ENCODE results near the gene MINDY3.

The MINDY3 gene

GRCh38 chr10:15741581-15741980 is 118.7 kb downstream of the MINDY3 start:
- H3K4me1 Mint-ChIP-seq: peaks cover 16% of the 10 kb centered on the region
- no peak overlapping the region for H3K4me3 Mint-ChIP-seq
- no peak overlapping the region for H3K27ac Mint-ChIP-seq
- H3K9me3 Mint-ChIP-seq: peaks cover 4% of the 10 kb centered on the region
- H3K27me3 Mint-ChIP-seq (ENCODE audit: low read depth, poor library complexity): peaks cover 8% of the 10 kb centered on the region
- no peak for TF ChIP-seq CTCF (IDR thresholded peaks at IDR 0.05)
- no peaks in the 10 kb centered on the region for H3K36me3 Mint-ChIP-seq (ENCODE audit: low read depth)
- no peak for DNase-seq

- no peaks in the 10 kb centered on the region for H3K36me3 Mint-ChIP-seq (ENCODE audit: low read depth)
These were observed 120.0 kb downstream of the MINDY3 start for GRCh38 chr10:15740261-15740660.

GRCh38 chr10:15739254-15739970 is 120.9 kb downstream of the MINDY3 start:
- Mint-ChIP-seq H3K27ac (no peak overlapping the region), H3K4me3 (no peak overlapping the region), H3K9me3 (peaks cover 9% of the 10 kb centered on the region), H3K4me1 (peaks cover 19% of the 10 kb centered on the region), H3K36me3 (ENCODE audit: low read depth) (no peaks in the 10 kb centered on the region), H3K27me3 (ENCODE audit: low read depth, poor library complexity) (peaks cover 14% of the 10 kb centered on the region)
- no peak for DNase-seq
- no peak for TF ChIP-seq CTCF (IDR thresholded peaks at IDR 0.05)

More at GRCh38 chr10:15740261-15740660, 120.0 kb downstream of the MINDY3 start:
- H3K27me3 Mint-ChIP-seq (ENCODE audit: low read depth, poor library complexity): peaks cover 14% of the 10 kb centered on the region
- peaks cover 9% of the 10 kb centered on the region for H3K9me3 Mint-ChIP-seq
- no peak overlapping the region for H3K4me3 Mint-ChIP-seq
- no peak for DNase-seq
- TF ChIP-seq CTCF (IDR thresholded peaks at IDR 0.05): no peak
- peaks cover 22% of the 10 kb centered on the region for H3K4me1 Mint-ChIP-seq
- no peak overlapping the region for H3K27ac Mint-ChIP-seq

- peaks cover 5% of the 10 kb centered on the region for H3K36me3 Mint-ChIP-seq (ENCODE audit: low read depth)
- no peak overlapping the region for H3K27ac Mint-ChIP-seq
- TF ChIP-seq CTCF (IDR thresholded peaks at IDR 0.05): no peak
- H3K27me3 Mint-ChIP-seq (ENCODE audit: low read depth, poor library complexity): peaks cover 14% of the 10 kb centered on the region
- peaks cover 10% of the 10 kb centered on the region for H3K4me1 Mint-ChIP-seq
- no peak for DNase-seq
- H3K9me3 Mint-ChIP-seq: peaks cover 19% of the 10 kb centered on the region
- no peak overlapping the region for H3K4me3 Mint-ChIP-seq
These were observed 121.9 kb downstream of the MINDY3 start for GRCh38 chr10:15738270-15738925.

- peaks cover 14% of the 10 kb centered on the region for H3K27me3 Mint-ChIP-seq (ENCODE audit: low read depth, poor library complexity)
- no peak for TF ChIP-seq CTCF (IDR thresholded peaks at IDR 0.05)
- DNase-seq: no peak
- peaks cover 5% of the 10 kb centered on the region for H3K36me3 Mint-ChIP-seq (ENCODE audit: low read depth)
- no peak overlapping the region for H3K4me3 Mint-ChIP-seq
- peaks cover 24% of the 10 kb centered on the region for H3K9me3 Mint-ChIP-seq
- peaks cover 10% of the 10 kb centered on the region for H3K4me1 Mint-ChIP-seq
- H3K27ac Mint-ChIP-seq: no peak overlapping the region
These were observed 122.7 kb downstream of the MINDY3 start for GRCh38 chr10:15737656-15738055.

All from nephron progenitor cell (in vitro differentiated cells).